Upper lobe of left lung (tissue), 6 donors: Measurements from ENCODE around the gene SNRPA. TPM values are rescaled to one million over a fixed set of nuclear protein-coding genes. Genes with fewer than 3 reads are reported as not detected.
A peak's percentile ranks its signal among the peaks of the same experiment; 100 is the strongest.

Experiments used
- ATAC-seq, 2 donors: fragments of 200-7000 bp; cut with Tn5 transposase; one replicate each; pipeline ENCODE4 v1.9.1; 2022; ENCODE audit warnings: mild to moderate bottlenecking in 2 of 2, moderate library complexity in 2 of 2; ENCODE audit not compliant: low FRiP score in 2 of 2
- DNase-seq, 2 donors: peaks; one replicate each; pipeline ENCODE4 v3.0.0-alpha.2; 2019 to 2020
- H3K27ac ChIP-seq, 4 donors: fragments of 200-600 bp; sonication (generic); one replicate each; pipeline ENCODE4 v1.5.1; 2016 to 2019
- H3K27me3 ChIP-seq, 4 donors: fragments of 200-600 bp; sonication (generic); one replicate each; pipeline ENCODE4 v1.5.1; 2017 to 2019
- H3K36me3 ChIP-seq, 4 donors: fragments of 200-600 bp; sonication (generic); one replicate each; pipeline ENCODE4 v1.5.1; 2016 to 2019
- H3K4me1 ChIP-seq, 4 donors: fragments of 200-600 bp; sonication (generic); one replicate each; pipeline ENCODE4 v1.5.1; 2018 to 2019
- H3K4me3 ChIP-seq, 4 donors: fragments of 200-600 bp; sonication (generic); one replicate each; pipeline ENCODE4 v1.5.1; 2017 to 2019; ENCODE audit warnings: mild to moderate bottlenecking in 2 of 4, moderate library complexity in 1 of 4
- H3K9me3 ChIP-seq, 4 donors: fragments of 200-600 bp; sonication (generic); one replicate each; pipeline ENCODE4 v1.5.1; 2018 to 2019
- EP300 ChIP-seq, 4 donors: sonication (generic); formaldehyde crosslinking; IDR thresholded peaks; one replicate each; pipeline ENCODE4 v1.5.1; 2017; ENCODE audit warnings: antibody characterized with exemption in 4 of 4, control low read depth in 2 of 4
- POLR2A ChIP-seq, 4 donors: fragments of 450-650 bp; IDR thresholded peaks; one replicate each; pipeline ENCODE4 v1.5.1; 2016 to 2017; ENCODE audit warnings: antibody characterized with exemption in 4 of 4, mild to moderate bottlenecking in 2 of 4
- POLR2AphosphoS5 ChIP-seq, 2 donors: sonication (generic); formaldehyde crosslinking; IDR thresholded peaks; one replicate each; pipeline ENCODE4 v1.5.1; 2017; ENCODE audit warnings: antibody characterized with exemption in 2 of 2
- WGBS, 2 donors: methylation state at CpG; one replicate each; pipeline ENCODE4 v1.1.5; 2017 to 2018; 5-methylcytosine and 5-hydroxymethylcytosine counted together
- total RNA-seq, 6 donors: library from RNA; depleted of rRNA in 4 of 6; stranded (reverse); fragments of >200 nt in 4 of 6; gene quantifications; one replicate each; pipeline versions ENCODE4 v1.1.0 to v1.2.1, GENCODE V29; 2016 to 2021
- TF ChIP-seq, protein P1 (sequence below), 6 experiments: fragments of 450-650 bp in 4 of 6; fragments of 200-600 bp in 2 of 6; sonication (generic) in 2 of 6; IDR thresholded peaks; one replicate each; pipeline ENCODE4 v1.5.1; 2016 to 2019; ENCODE audit warnings: antibody characterized with exemption in 6 of 6
- donor health status: DM: no; HTN: no; CAD: no; lungs with moderate emphysema.
- donor health status: DM: no; HTN: yes; CAD: no; lungs with severe emphysema.

SNRPA gene
- total RNA-seq, 6 donors from 2014 or later, result 32.4 to 90.1 (median 55.3) TPM

DNA sequence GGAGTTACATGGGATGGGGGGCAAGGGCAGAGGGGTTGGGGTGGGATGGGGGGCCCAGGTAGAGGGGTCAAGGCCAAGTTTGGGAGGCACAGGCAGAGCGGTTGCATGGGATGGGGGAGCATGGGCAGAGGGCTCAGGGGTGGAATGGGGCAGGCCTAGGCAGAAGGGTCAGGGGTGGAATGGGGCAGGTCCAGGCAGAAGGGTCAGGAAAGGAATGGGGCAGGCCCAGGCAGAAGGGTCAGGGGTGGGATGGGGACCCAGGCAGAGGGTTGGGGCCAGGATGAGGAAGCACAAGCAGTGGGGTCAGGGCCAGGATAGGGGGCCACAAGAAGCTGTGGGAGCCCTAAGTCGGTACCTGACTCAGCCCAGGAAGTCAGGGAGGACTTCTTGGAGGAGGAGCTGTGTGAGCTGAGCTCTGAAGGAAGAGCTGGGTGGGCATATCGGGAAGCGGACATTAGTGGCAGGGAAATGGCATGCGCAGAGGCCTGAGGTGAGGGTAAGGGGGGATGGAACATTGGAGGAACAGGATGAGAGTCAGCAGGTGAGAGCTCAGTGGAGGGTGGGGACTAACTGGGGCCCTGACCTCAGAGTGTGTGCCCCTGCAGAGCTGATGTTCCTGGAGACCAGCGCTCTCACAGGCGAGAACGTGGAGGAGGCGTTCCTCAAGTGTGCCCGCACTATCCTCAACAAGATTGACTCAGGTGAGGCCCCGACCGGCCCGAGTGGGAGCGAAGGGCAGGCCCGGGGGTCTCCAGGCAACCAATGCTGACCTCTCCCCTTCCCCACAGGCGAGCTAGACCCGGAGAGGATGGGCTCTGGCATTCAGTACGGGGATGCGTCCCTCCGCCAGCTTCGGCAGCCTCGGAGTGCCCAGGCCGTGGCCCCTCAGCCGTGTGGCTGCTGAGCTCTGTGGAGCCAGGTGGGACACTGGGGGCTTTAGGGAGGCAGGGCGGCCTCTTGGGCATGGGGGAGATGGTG is 35.3 kb downstream of the SNRPA start:
- 92 to 94% methylated on average over 16 to 25 of the region's 25 CpGs for WGBS, 2 donors
- TF ChIP-seq POLR2AphosphoS5 (IDR thresholded peaks at IDR 0.05), result no peak
- TF ChIP-seq EP300 (IDR thresholded peaks at IDR 0.05), result no peak
- TF ChIP-seq, protein P1, sequence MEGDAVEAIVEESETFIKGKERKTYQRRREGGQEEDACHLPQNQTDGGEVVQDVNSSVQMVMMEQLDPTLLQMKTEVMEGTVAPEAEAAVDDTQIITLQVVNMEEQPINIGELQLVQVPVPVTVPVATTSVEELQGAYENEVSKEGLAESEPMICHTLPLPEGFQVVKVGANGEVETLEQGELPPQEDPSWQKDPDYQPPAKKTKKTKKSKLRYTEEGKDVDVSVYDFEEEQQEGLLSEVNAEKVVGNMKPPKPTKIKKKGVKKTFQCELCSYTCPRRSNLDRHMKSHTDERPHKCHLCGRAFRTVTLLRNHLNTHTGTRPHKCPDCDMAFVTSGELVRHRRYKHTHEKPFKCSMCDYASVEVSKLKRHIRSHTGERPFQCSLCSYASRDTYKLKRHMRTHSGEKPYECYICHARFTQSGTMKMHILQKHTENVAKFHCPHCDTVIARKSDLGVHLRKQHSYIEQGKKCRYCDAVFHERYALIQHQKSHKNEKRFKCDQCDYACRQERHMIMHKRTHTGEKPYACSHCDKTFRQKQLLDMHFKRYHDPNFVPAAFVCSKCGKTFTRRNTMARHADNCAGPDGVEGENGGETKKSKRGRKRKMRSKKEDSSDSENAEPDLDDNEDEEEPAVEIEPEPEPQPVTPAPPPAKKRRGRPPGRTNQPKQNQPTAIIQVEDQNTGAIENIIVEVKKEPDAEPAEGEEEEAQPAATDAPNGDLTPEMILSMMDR (IDR thresholded peaks at IDR 0.05), result no peak
- no peak for TF ChIP-seq POLR2A (IDR thresholded peaks at IDR 0.05)
- Histone ChIP-seq H3K27me3 (no peaks in the 10 kb centered on the region), H3K27ac (no peak overlapping the region), H3K4me1 (peaks cover 0 to 8% (median 3%) of the 10 kb centered on the region in 4 donors), H3K36me3 (peaks cover 0 to 30% (median 19%) of the 10 kb centered on the region in 4 donors), H3K4me3 (no peak overlapping the region), H3K9me3 (no peaks in the 10 kb centered on the region)
- DNase-seq (peak in 1 of 2 donors; percentile 66), ATAC-seq (peak; percentile 8 to 16)

DNA sequence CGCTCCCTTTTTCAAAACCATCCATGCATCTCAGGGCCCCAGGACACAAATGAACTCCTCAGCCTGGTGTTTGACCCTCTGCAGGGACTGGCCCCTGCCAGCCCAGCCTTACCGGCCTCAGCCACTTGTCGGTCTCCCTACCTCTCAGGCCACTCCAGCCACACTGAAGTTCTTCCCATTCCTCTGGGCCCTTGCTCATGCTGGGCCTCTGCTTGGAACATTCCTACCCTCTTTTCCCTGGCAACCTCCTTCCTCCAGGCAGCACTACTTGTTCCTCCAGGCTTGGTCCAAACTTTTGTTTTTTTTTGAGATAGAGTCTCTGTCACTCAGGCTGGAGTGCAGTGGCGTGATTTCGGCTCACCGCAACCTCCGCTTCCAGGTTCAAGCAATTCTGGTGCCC is 40.3 kb downstream of the SNRPA start:
- peaks cover 0 to 26% (median 10%) of the 10 kb centered on the region in 4 donors for H3K36me3 ChIP-seq
- H3K27me3 ChIP-seq, result no peaks in the 10 kb centered on the region
- H3K27ac ChIP-seq, result peak overlapping the region; percentile 50 to 87 (median 78)
- TF ChIP-seq EP300 (IDR thresholded peaks at IDR 0.05), result peak in 2 of 4 donors; percentile 36 to 76
- peak in 1 of 4 donors; percentile 35 for TF ChIP-seq POLR2A (IDR thresholded peaks at IDR 0.05)
- TF ChIP-seq POLR2AphosphoS5 (IDR thresholded peaks at IDR 0.05), result peak in 1 of 2 donors; percentile 61
- TF ChIP-seq, protein P1 (IDR thresholded peaks at IDR 0.05), result no peak
- peak; percentile 40 to 87 for ATAC-seq
- peaks cover 6 to 25% (median 18%) of the 10 kb centered on the region in 4 donors for H3K4me1 ChIP-seq
- no peaks in the 10 kb centered on the region for H3K9me3 ChIP-seq
- H3K4me3 ChIP-seq, result no peak overlapping the region
- DNase-seq, result peak in 1 of 2 donors; percentile 88
- 61 to 85% methylated on average over 7 of the region's 7 CpGs for WGBS, 2 donors

DNA sequence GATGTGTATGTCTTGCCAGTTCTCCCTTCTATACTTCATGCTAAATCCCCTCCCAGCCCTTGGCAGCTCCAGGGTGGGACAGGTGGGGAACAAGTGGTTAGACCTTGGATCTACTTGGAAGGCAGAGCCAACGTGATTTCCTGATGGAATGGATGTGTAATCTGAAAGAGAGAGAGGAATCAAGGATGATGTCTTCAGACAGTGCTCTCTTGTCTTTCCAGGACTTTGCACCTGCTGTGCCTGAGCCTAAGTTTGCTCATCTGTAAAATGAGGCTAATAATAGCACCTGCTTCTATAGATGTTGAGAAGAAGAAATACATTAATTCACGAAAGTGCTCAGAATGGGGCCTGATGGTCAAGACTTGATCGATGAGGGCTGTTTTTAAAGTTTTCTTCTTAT is 41.0 kb downstream of the SNRPA start:
- Histone ChIP-seq H3K4me3 (no peak overlapping the region), H3K36me3 (peaks cover 0 to 20% (median 6%) of the 10 kb centered on the region in 4 donors), H3K27me3 (no peaks in the 10 kb centered on the region), H3K9me3 (no peaks in the 10 kb centered on the region), H3K27ac (peak overlapping the region; percentile 50 to 87 (median 78)), H3K4me1 (peaks cover 6 to 25% (median 18%) of the 10 kb centered on the region in 4 donors)
- WGBS, 2 donors, result 67 to 84% methylated on average over 3 of the region's 3 CpGs
- DNase-seq, result no peak
- TF ChIP-seq POLR2AphosphoS5 (IDR thresholded peaks at IDR 0.05) (no peak), POLR2A (IDR thresholded peaks at IDR 0.05) (no peak), EP300 (IDR thresholded peaks at IDR 0.05) (no peak)
- TF ChIP-seq, protein P1 (IDR thresholded peaks at IDR 0.05), result no peak
- no peak for ATAC-seq

DNA sequence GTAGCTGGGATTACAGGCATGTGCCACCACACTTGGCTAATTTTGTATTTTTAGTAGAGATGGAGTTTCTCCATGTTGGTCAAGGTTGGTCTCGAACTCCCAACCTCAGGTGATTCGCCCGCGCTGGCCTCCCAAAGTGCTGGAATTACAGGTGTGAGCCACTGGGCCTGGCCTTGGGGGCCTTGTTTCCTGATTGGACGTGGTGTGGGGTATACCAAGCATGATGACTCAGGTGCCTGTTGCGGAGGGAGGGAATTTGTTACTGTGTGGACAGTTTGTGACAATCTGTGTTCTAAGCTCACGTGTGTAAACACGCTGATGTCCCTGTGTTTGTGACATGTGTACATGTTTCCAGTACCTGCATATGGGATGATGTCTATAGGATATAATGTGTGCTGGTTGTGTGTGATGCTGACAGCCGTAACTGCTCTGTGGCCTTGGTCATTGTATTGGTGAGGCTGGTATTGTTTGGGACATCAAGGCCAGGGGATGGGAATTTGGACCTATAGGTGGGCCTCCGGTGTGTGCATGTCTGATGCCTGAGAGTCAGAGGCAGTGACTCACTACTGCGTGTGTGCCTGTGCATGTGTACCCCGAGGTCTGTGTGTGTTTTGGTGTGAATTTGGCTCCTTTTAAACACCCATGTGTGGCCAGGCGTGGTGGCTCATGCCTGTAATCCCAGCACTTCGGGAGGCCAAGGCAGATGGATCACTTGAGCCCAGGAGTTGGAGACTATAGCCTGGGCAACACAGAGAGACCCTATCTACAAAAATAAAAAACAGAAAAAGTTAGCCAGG is 46.4 kb downstream of the SNRPA start:
- Histone ChIP-seq H3K9me3 (no peaks in the 10 kb centered on the region), H3K27me3 (no peaks in the 10 kb centered on the region), H3K27ac (peak overlapping the region; percentile 85 to 99 (median 93)), H3K36me3 (peaks cover 4 to 30% (median 14%) of the 10 kb centered on the region in 4 donors), H3K4me3 (peak overlapping the region in 2 of 4 donors; percentile 97 to 99), H3K4me1 (peaks cover 32 to 44% (median 40%) of the 10 kb centered on the region in 4 donors)
- WGBS, 2 donors, result 97 to 98% methylated on average over 12 to 14 of the region's 14 CpGs
- TF ChIP-seq EP300 (IDR thresholded peaks at IDR 0.05), result no peak
- TF ChIP-seq, protein P1 (IDR thresholded peaks at IDR 0.05), result no peak
- no peak for TF ChIP-seq POLR2A (IDR thresholded peaks at IDR 0.05)
- TF ChIP-seq POLR2AphosphoS5 (IDR thresholded peaks at IDR 0.05), result no peak
- DNase-seq, result no peak
- ATAC-seq, result no peak
